Stimulated activated CD4-positive, alpha-beta T cell treated with anti-CD3 and anti-CD28 coated beads, Interleukin-12 subunit alpha, Interleukin-12 subunit beta, amount 100 ng/mL, for 48 hours (primary cell): ENCODE data around the gene EML1.

Experiments used
- DNase-seq, 3 donors: peaks; one replicate each; pipeline ENCODE4 v3.0.0-alpha.2; 2020; ENCODE audit warnings: low read depth in 2 of 3, low spot score in 1 of 3

Gene EML1

DNA sequence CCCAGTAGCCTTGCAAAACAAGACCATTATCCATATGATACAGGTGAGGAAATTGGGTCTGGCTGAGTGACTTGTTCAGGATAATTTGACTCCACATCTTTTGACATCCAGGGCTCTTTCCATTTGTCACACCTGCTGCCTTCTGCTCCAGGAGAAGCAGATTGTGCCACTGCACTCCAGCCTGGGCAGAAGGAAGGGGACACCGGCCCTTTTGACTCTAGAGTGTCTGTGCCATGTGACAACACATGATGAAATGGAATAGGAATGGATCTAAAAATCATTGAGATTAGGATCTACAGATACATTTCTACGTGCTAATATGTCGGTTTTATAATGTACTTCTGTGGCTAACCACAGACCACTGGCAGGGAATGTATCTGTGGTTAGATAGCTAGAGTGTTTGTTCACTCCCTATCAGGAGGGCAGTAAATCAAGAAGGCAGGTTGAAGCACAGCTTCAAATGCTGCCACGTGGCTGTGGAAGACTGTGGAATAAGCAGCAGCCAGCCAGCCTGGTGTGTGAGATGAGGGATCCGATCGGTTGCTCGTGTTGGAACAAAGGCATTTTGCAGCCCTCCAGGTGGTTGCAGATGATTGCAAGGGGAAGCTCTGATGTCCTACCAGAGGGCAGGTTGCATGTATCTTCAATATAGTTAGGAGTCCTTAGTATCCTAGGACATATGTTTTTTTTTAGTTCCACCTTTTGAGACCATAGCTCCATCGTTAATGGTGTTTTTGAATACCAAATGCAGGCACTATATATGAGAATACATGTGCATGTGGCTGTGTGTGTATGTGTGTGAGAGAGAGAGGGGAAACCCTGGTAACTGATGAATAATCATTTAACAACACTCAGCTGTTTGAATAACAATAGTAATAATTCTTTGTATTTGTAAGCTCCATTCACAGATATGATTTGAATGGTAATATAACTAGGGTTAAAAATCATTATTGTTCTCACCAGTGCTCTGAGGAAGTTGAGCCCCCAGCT is 28.6 kb downstream of the EML1 start:
- no peak for DNase-seq

DNA sequence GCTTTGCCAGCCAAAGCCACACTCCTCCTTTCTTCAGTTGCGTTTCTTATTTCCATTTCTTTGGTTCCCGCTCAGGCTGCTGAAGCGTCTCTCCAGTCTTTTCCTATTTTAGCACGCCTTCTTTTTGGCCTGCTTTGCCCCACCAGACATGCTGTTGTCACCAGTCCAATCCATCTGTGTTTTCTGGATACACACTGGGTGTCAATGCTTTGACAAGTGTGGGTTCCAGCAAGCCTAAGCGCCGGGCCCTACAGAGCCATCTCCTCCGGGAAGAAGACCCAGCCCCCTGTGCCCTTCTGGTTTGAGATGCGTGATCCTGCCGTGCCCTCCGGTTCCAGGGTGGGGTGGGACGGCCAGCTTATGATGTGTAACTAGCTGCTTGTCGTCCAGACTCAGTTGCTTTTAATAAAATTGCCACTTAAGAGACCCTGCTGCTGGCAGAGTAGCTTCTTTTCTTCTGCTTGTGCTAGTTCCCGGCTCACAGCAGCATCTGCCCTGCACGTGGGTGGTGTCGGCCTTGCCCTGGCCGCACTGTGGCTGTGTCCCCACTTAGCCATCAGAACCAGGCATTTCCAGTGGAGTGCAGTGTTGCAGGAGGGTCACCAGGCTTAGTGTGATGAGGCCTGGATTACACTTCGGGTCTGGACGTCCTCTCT is 29.7 kb downstream of the EML1 start:
- no peak for DNase-seq

DNA sequence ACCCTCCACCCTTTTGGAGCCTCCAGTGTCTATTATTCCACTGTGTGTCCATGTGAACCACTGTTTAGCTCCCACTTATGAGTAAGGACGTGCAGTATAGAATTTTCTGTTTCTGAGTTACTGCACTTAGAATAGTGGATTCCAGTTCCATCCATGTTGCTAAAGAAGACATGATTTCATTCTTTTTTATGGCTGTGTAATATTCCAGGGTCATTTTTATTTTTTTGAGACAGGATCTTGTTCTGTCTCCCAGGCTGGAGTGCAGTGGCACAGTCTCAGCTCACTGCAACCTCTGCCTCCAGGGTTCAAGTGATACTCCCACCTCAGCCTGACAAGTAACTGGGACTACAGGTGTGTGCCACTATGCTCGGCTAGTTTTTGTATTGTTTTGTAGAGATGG is 31.6 kb downstream of the EML1 start:
- DNase-seq, result no peak

DNA sequence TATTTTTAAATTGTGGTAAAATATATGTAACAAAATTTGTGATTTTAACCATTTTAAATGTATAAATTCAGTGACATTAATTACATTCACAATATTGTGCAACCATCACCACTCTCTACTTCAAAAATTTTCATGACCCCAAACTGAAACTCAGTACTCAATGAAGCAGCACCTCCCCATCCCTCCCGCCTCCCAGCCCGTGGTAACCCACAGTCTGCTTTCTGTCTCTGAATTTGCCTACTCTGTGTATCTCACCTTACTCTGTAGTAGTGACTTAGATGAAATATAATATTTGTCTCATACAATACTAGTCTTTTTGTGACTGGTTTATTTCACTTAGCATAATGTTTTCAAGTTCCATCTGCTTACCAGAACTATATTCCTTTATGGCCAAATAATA is 36.2 kb downstream of the EML1 start:
- DNase-seq, result no peak

DNA sequence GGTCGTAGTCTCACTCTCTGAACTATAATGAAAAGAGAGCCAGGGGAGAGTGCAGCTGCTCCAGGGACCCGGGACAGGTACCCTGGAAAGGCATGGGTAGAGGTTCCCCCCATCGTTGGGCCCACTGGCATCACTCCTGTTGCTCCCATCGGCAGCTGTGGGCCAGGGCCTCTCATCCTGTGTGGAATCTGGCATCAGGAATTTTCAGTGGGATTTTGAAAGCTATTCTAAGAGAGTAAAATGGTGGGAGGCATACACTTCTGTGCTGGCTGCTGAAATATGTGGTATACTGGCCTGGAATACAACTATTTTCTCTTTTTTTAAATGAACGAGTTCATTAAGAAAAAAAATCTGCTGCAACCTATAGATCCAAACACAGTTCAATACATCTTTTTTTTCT is 38.1 kb downstream of the EML1 start:
- no peak for DNase-seq

DNA sequence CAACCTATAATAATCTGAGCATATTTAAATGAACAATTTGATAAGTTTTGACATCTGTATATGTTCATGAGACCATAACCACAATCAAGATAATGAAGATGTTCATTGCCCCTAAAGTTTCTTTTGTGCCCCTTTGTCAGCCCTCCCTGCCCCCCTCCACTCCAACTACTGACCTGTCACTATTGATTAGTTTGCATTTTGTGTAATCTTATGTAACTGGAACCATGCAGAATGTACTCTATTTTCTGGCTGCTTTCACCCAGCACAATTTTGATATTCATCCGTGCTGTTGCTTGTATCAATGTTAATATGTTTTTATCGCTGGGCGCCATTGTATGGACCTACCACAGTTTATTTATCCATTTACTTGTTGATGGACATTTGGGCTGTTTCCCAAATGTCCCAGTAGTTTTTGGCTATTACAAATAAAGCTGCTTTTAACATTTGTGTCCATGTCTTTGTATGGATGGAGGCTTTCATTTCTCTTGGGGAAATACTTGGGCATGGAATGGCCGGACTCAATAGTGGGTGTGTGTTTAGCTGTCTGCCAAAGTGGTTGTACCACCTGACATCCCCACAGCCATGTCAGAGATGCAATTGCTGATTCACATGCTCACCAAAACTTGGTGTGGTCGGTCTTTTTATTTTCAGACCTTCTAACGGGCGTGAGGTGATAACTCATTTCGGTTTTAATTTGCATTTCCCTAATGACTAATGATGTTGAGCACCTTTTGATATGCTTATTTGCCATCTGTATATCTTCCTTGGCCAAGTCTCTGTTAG is 38.9 kb downstream of the EML1 start:
- DNase-seq, result no peak

DNA sequence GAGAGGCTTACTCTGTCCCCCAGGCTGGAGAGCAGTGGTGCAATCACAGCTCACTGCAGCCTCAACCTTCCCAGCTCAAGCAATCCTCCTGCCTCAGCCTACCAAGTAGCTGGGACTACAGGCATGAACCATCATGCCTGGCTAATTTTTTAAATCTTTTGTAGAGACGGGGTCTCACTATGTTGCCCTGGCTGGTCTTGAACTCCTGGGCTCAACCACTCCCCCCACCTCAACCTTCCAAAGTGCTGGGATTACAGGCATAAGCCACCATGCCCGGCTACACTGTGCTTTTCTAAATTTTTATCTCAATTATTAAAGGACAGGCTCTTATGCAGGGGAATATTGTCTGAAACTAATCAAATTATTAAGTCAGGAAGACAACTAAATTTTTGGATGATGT is 44.6 kb downstream of the EML1 start:
- DNase-seq, result no peak

DNA sequence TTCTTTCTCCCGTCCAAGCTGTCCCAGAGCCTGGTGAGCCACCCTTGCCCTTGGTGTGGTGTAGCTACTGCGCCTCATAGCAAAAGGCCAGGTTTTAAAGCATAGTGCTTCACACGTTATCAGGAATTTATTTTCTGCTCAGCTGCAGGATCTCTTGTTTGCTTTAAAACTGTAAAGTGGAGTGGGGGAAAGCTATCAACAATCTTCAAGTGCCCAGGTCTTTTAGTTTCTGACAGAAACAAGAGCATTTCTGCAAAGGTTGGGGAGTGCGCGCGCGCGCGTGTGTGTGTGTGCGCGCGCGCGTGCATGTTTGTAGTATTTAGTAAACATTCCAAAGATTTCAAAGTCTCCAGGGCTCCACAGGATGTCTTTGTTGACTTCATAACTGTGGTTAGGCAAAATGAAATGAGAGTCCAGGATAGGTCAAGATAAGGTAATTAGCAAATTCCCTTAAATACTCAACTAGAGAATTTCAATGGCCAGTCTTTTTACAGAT is 45.5 kb downstream of the EML1 start:
- DNase-seq, result no peak

DNA sequence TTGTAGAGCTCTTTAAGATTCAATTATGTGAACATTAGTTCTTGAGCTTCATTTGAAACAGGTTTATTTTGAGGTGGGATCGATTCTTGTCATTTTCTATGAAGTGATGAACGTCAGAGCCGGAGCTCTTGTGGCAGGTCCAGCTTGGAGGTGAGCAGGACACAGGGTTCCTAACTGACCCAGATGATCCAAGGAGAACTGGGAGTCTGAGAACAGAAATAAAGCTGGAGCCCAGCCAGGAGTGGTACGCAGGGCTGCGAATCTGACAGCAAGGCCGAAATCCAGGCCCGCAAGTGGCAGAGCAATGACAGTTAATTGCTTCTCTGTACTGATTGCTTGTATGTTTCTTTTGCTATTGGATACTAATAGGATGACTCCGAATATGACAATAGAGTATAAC is 46.5 kb downstream of the EML1 start:
- no peak for DNase-seq

DNA sequence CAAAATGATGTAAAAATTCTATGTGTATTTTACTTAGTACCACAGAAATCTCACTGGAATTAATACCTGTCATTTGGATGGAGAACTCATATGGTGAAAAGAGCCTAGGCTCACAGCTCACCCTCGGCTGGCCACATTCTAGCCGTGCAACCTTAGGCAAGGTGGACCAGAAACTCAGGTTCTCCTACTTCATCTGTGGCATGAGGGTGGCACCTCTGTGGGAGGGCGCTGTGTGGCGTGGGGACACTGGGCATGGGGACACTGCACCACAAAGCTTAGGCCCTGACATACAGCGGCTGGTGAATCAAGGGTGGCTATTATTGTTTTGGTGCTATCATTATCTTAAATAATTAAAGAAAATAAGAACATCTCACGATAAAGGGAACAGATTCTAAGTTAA is 47.1 kb downstream of the EML1 start:
- DNase-seq, result no peak

DNA sequence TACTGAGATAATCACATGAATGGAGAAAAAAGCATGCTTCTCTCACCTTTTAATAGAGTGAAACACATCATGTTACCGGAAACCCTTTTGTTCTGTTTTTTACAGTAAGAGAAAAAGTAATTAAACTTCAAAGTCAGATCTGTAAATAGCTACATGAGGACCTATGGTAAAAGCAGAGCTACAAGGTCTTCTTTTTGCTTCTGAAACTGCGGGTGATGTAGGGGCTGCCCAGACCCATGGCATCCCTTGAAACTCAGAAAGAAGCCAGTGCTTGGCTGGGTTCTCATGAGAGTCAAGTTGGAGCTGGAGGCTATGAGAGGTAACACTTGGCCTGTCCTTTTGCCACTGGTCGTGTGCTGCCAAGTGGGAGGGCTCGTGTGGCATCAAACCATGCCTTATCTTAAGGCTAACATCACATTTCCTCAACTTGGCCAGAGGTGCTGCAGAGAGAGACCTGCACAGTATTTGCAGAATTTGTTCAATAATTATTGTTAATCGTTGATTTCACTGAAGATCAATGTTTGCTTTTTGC is 47.6 kb downstream of the EML1 start:
- DNase-seq, result no peak

DNA sequence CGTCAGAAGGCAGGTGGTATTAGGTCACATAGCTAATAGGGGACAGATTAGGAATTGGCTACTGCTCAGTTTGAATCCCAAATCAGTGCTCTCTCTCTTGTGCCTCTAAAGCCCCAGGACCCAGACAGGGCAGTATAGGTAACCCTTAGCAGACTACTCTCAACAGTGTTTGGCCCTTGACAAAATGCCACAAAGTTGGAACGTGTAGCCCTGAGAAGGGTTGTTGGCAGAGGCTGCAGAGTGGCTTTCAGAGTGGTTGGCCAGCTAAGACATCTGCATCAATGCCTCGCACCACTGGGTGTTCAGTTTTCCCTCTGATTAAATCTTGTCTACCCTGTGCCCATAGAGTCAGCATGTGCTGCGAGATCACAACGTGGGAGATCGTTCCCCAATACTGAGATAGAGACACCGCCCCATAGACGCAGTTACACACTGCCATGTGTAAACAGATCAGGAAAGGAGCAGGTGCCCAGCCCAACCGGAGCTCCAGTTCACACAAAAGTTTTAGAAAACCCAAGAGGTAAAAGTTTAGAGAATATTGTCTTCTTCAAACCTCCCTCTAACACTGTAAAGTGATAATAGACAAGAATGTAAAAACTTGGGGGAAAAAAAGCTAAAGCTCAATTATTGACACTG is 48.3 kb downstream of the EML1 start:
- DNase-seq, result no peak

DNA sequence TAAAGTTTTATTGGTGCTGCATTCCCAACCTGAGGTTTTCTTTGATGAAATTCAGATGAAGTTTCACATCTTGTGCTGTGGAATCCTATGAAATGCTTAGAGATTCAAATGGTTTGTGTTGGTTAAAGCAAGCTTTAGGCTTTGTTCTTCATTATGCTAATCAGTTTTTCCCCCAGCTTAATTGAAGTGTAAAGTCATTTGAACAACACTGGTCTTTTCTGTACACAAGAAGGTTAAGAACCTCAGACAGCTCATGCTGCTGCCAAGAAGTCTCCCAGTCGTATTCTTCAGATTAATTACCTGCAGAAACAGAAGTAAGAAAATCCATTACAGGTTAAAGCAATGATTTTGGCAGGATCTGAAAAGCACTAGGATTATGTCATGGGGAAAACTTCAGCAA is 48.9 kb downstream of the EML1 start:
- no peak for DNase-seq

DNA sequence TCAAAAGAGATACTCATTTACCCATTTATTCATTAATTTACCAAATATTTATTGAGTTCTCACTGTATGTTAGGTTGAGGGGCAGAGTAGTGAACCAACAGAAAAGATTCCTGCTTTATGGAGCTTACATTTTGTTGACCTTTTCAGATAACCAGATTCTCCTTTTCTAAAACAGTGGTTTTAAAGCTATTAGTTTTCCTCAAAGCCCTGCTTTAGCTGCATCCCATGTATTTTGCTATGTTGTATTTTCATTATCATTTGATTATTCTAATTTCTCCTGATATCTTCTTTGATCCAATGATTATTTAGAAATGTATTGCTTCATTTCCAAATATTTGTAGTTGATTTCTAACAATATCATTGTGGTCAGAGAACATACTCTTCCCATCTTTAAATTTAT is 53.6 kb downstream of the EML1 start:
- no peak for DNase-seq

DNA sequence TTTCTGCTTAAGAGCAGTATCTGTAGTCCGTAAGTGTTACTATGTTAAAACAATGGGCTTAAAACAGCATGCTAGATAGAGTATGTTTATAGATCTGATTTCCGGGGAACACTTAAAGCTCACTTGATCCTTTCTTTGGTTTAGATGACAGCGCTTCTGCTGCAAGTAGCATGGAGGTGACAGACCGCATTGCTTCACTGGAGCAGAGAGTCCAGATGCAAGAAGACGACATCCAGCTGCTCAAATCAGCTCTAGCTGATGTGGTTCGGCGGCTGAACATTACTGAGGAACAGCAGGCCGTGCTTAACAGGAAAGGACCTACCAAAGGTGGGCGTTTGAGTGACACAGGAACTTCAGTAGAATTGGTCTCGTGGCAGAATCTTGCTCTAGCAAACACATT is 57.5 kb downstream of the EML1 start:
- no peak for DNase-seq

DNA sequence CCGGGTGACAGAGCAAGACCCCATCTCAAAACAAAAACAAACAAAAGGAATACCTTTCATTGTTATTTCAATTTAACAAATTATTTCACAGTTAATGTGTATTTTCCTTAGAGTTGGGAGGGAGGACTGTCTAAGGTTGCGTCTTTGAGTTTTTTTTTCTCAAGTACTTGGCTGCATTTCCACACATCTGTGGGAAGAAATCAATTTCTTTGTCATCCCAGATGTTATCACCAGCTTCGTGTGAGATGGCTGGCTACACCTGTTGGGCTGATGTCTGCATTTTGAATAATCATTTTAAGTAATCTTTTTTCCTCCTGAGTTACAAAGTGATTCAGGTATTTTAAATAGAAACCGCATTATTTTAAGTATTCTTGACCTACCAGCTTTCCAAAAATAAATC is 59.4 kb downstream of the EML1 start:
- DNase-seq, result no peak

DNA sequence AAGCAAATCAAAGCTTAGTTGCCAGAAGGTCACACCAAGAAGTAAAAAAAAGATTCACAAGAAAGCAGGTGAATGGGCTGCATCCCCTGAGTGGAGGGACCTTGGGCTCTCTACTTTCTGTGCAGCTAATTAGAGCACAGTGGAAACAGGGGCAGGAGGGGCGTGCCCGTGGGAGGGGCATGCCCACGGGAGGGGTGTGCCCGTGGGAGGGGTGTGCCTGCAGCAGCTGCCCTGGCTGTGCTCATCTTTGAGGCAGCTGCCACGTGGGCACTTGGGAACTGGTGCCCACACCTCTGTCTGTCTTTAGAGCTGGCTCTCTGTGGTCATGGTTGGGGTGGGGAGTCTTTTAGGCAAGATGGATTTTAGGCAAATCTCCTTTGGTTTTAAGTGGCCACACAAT is 60.0 kb downstream of the EML1 start:
- no peak for DNase-seq

DNA sequence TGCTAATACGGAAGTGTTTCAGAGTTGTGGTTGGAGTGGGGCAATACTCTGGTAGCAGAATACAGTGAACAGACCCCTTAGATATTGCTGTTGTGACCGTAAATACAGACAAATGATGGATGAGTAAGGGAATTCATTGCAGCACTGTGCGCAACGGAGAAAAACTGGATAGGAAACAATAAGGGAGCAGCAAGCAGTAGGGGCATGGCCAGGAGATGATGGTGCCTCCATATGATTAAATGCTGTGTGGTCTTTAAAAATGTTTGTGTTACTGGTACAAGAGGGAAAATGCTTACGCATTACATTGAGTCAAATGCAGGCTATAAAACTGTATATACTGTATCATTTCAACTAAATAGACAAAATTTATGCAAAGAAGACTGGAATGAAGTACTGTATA is 61.6 kb downstream of the EML1 start:
- no peak for DNase-seq

DNA sequence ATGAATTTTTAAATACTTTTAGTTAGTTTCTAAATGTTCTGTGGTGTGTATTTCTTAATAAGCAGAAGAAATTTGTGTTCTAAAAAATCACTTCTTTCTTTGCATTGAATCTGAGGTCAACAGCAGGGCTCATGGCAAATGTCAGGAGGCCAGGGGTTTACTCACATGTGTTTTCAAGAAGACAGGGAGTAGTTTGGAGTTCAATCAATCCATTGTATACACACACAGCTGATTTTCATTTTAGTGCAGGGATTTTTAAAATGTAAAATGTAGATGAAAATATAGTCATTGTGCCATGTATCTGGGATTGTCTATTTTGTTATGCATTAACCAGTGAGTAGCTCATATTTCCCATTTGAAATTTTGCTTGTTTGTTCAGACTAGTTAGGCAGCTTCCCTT is 62.1 kb downstream of the EML1 start:
- DNase-seq, result no peak

DNA sequence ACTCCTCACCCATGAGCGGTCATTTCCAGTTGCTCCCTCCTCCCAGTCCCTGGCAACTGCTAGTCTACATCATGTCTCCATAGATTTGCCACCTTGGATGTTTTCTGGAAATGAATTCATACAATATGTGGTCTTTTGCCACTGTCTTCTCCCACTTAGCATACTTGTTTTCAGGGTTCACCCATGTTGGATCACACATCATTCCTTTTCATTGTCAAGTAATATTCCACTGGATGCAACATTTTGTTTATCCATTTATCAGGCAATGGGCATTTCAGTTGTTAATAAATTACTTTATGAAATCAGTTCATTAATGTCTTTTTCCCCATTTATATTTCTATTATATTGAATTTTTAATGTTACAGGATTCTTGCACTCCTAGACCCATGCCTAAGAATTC is 64.3 kb downstream of the EML1 start:
- DNase-seq, result no peak

DNA sequence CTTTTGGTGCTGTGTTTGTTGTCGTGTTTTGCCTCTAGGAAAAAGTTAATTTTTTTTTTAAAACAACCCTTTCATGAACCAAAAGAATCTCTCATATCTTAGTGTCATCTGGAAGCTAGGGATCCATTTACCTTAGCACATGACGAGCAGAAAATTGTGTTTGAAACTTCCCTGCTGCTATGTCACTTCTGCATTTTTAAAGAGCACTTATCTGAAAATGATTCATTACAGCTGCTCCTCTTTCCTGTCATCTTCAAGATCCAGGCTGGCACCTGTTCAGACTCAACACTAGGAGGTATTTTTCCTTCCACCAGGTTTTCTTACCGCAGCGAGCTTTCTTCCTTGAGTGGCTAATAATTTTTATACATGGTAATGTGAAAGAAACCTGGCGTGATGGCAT is 67.0 kb downstream of the EML1 start:
- DNase-seq, result no peak
